ENCODE results near the gene ZHX3.

Gene ZHX3

GRCh38 chr20:41300886-41301285 is 16.6 kb downstream of the ZHX3 start:
- no peak for DNase-seq (ENCODE audit: low read depth in 1 of 2, low spot score in 1 of 2)

DNA sequence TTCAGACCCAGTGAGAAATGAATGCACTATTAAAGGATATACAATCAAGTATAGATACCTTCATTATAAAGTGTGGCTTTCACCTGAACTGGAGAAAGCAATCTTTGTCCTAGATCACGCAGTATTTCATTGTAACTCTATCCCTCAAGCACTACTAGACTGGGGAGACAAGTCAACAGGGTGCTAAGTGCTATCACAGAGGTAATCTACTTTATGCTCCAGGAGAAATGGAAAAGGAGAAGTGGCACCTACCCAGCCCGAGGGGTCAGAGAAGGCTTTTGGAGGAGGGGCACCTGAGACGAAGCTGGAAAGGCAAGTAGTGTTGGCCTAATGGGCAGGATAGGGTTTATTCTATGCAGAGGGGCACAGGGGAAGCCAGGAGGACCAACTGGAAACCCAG is 17.1 kb downstream of the ZHX3 start:
- DNase-seq (ENCODE audit: low read depth in 1 of 2, low spot score in 1 of 2), result no peak

- no peak for DNase-seq (ENCODE audit: low read depth in 1 of 2, low spot score in 1 of 2)
Measured at GRCh38 chr20:41299899-41300298, 17.6 kb downstream of the ZHX3 start.

- no peak for DNase-seq (ENCODE audit: low read depth in 1 of 2, low spot score in 1 of 2)
Measured at GRCh38 chr20:41293269-41294037, 24.1 kb downstream of the ZHX3 start.

DNA sequence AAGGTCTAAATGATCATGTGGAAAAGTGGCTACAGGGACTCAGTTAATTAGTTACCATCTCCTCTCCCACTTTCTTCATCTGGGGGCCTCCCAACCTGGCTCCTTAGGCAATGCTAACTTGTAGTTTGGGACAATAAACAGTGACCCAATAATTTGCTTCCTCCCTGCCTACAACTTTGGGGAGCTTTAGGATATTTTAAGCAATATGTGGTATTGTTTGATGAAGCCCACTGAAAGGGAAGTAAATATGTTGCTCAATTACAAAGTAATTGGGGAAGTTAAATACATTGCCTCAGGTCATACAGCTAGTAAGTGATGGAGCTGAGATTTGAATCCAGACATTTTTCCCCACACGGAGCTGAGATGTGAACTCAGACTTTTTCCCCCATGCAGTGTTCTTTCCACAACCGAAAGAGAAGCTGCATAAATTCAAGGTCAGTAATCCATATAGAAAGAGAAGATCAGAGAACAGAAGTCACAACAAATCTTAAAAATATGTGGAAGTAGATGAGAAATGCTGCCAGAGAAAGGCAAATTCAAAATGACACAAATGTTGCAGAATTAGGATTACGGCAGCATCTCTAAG is 26.6 kb downstream of the ZHX3 start:
- no peak for DNase-seq (ENCODE audit: low read depth in 1 of 2, low spot score in 1 of 2)

DNA sequence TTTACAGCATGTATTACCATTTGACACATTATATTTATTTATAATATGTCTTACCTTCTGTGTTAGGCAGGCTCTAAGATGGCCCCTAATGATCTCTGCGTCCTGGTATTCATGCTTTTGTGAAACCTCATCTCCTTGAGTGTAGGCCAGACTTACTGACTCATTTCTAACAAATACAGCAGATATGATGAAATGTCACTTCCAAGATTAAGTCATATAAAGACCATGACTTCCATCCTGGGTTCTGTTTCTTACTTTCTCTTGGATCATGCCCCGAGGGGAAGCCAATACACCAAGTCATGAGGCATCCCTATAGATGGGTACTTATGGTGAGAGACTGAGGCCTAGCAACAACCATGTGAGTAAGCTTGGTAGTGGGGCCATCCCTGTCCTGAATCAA is 30.2 kb downstream of the ZHX3 start:
- DNase-seq (ENCODE audit: low read depth in 1 of 2, low spot score in 1 of 2), result no peak

- DNase-seq (ENCODE audit: low read depth in 1 of 2, low spot score in 1 of 2), result no peak
Measured at GRCh38 chr20:41286240-41286851, 31.2 kb downstream of the ZHX3 start.

- no peak for DNase-seq (ENCODE audit: low read depth in 1 of 2, low spot score in 1 of 2)
Measured at GRCh38 chr20:41279546-41280225, 37.8 kb downstream of the ZHX3 start.

DNA sequence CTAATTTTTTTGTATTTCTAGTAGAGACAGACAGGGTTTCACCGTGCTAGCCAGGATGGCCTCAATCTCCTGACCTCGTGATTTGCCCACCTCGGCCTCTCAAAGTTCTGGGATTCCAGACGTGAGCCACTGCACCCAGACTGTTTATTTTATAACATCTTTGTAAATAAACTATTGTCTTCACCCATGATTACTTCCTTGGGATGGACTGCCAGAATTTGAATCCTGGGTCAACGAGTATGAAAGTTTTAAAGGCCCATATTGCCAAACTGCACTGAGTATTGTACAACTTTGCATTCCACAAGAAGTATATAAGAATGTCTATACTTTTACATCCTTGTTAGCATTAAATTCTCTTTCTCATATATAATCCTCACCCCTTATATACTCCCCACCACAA is 38.6 kb downstream of the ZHX3 start:
- no peak for DNase-seq (ENCODE audit: low read depth in 1 of 2, low spot score in 1 of 2)

DNA sequence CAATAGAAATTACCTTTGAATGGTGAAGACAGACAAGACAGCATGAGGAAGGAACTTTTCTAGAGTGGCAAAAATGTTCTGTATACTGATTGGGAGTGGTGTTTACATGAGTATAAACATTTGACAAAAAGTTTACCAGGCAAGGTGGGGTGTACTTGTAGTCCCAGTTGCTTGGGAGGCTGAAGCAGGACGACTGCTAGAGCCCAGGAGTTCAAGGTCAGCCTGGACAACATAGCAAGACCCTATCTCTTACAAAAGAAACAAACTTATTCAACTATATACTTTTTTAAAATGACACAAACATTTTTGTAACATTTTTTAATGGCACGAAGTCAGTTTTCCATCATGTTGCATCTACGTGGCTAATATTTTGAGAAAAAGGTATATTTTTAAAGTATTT is 40.5 kb downstream of the ZHX3 start:
- DNase-seq (ENCODE audit: low read depth in 1 of 2, low spot score in 1 of 2), result no peak

- DNase-seq (ENCODE audit: low read depth in 1 of 2, low spot score in 1 of 2), result no peak
Measured at GRCh38 chr20:41276317-41276751, 41.2 kb downstream of the ZHX3 start.

DNA sequence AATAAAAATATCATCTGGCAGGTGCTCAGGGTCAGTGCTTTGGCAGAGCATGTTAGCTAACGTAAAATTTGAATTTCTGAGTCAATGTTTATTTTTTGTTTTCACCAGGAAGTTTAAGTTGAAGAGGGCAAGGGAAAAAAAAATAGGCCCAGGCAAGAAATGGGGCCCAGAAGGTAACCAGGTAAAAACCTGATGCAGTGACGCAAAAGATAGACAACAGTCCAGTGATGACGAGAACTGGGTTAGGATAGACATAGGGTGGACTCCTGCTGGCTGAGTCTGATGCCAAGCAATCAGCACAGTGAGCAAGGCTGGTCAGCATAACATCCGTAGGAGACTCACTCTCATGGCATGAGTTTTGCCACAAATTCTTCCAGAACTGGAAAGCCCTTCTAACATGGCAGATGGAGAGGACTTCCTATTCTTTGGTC is 42.2 kb downstream of the ZHX3 start:
- no peak for DNase-seq (ENCODE audit: low read depth in 1 of 2, low spot score in 1 of 2)

DNA sequence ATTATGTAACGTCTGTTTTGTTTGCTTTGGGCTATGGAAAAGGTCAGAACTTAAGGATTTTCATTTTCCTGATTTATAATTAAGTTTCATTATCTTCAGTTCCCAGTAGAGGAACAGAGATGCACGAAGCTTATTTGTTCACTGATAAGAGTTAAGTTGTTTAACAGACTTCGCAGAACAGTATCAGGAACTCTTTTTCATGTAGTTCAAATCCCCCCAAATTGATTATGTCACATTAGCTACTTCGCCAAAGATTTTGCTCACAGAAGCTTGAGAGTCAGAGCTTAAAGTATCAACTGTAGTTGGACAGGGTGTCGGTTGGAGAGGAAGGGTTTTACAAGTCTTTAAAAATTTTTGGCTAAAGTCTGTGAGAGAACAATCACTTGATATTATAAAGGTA is 43.4 kb downstream of the ZHX3 start:
- DNase-seq (ENCODE audit: low read depth in 1 of 2, low spot score in 1 of 2), result no peak

GRCh38 chr20:41273445-41273844 is 44.1 kb downstream of the ZHX3 start:
- DNase-seq (ENCODE audit: low read depth in 1 of 2, low spot score in 1 of 2), result no peak

DNA sequence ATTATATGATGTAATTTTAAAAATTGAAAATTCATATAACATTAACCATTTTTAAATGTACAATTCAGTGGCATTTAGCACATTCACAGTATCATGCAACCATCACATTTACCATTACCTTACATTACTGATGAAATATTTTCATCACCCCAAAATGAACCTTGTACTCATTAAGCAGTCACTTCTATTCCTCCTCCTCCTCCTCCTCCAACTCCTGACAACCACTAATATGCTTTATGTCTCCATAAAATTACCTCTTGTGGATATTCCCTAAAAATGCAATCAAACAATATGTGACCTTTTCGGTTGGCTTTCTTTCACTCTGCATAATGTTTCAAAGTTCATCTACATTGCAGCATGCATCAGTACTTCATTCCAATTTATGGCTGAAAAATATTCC is 45.2 kb downstream of the ZHX3 start:
- DNase-seq (ENCODE audit: low read depth in 1 of 2, low spot score in 1 of 2), result no peak

- DNase-seq (ENCODE audit: low read depth in 1 of 2, low spot score in 1 of 2), result no peak
Measured at GRCh38 chr20:41268917-41269652, 48.4 kb downstream of the ZHX3 start.

DNA sequence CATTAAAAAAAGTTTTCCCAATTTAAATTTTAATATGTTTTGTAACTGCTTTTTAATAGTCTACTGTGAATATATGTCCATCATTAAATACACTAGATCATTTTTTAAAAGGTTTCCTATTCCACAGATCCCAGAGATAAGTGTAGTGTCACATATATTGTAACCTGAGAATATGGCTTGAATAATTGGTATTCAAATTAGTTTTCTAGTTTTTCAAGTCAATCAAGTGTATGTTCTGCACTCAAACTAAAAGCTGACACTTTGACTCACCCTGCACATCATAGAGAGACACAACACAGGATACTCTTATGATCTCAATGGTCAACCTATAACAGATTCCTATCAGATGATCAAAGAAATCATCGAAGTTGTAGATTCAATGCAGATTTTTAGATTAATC is 49.1 kb downstream of the ZHX3 start:
- DNase-seq (ENCODE audit: low read depth in 1 of 2, low spot score in 1 of 2), result no peak

DNA sequence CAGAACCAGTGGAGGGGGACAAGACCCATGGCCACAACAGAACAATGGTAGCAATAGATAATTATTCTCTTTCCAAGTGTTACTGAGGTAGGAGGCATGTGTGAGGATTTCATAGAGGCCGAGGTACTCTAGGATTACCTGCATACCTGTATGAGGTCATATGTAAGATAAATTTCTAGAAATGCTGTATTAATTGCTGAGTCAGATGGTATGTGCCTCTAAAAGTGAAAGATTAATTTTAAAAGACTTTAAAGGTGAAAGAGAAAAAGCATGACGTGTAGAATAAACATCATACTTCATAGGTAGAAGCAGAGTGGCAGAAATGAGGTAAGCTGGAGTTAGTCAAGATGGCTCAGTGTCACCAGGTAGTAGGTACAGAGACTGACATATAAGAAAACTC is 51.6 kb downstream of the ZHX3 start:
- DNase-seq (ENCODE audit: low read depth in 1 of 2, low spot score in 1 of 2), result no peak

GRCh38 chr20:41264819-41265218 is 52.7 kb downstream of the ZHX3 start:
- no peak for DNase-seq (ENCODE audit: low read depth in 1 of 2, low spot score in 1 of 2)

DNA sequence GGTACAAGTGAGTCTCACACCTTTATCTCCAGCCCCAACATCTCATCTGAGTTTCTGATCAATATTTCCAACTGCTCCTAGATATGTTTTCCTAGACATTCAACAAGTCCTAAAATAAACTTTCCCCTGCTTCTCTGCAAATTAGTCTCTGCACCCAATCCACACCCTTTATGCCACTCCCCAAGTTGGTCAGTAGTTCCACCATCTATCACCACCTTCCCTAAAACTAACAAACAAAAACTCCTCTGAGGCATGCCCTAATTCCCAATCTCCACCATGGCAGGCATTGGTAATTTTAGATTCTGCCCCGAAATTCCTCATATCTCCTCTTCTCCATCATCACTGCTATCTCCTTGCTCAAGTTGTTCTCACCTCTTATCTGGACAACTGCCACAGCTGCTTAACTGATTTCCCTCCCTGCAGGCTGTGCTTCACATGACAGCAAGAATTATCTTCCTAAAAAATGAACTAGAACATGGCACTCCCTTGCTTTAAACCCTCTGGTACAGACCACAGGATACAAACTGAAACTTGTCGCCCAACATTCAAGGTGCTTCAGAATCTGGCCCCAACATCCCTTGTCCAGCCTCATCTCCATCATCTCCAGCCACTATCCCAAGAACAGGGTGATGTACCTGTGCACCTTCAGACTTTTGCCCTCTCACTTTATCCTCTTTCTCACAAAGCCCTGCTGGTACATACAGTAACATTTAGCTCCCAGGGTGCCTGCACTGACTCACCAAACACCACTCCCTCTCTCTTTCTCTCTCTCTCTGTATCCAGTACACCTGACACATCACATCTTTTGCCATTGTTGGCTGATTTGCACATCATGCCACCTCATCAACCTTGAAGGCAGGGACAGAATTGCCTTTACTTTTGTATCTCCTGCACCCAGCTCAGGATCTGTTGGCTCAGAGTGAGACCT is 55.5 kb downstream of the ZHX3 start:
- DNase-seq (ENCODE audit: low read depth in 1 of 2, low spot score in 1 of 2), result no peak
